Mucosa of descending colon (tissue), 3 donors: ENCODE measurements around the gene ARSG. TPM values are rescaled to one million over a fixed set of nuclear protein-coding genes. Genes with fewer than 3 reads are reported as not detected.
"Not testable (repeated sequence)": the region's sequence is repeated elsewhere in the genome, so short reads cannot be mapped to it uniquely, and the experiment has no call there.

Experiments used
- ATAC-seq: fragments of 200-7000 bp; cut with Tn5 transposase; one replicate; pipeline ENCODE4 v1.9.1; 2020; ENCODE audit warnings: mild to moderate bottlenecking, moderate library complexity
- DNase-seq, 3 donors: peaks; one replicate each; pipeline ENCODE4 v3.0.0-alpha.2; 2020
- H3K36me3 ChIP-seq: fragments of 200-600 bp; one replicate; pipeline ENCODE4 v1.8.0; 2021; ENCODE audit warnings: low read depth, mild to moderate bottlenecking
- H3K4me1 ChIP-seq: fragments of 200-600 bp; one replicate; pipeline ENCODE4 v1.8.0; 2021; ENCODE audit warnings: low read depth, mild to moderate bottlenecking
- H3K4me3 ChIP-seq: fragments of 200-600 bp; one replicate; pipeline ENCODE4 v1.8.0; 2021; ENCODE audit warnings: mild to moderate bottlenecking
- H3K9me3 ChIP-seq: fragments of 200-600 bp; one replicate; pipeline ENCODE4 v1.8.0; 2021; ENCODE audit warnings: mild to moderate bottlenecking
- intact Hi-C, 2 donors: fragments of 100-400 bp; cut with DNase I in 1 of 2; cut with micrococcal nuclease in 1 of 2; formaldehyde crosslinking; loops; one replicate each; pipeline versions ENCODE4 v1.11.0 to v1.11.1; 2022; cut with DNase I, micrococcal nuclease
- total RNA-seq, 3 donors: library from RNA; stranded (reverse); fragmentation: NEBNext Ultra II Directional in 2 of 3; extraction: Animal tissue kit (Norgen Biotek cat#: 25700) in 2 of 3; gene quantifications; one replicate each; pipeline versions ENCODE4 v1.2.1 to v1.2.4, GENCODE V29; 2021 to 2023
- TF ChIP-seq, protein P1 (sequence below): fragments of 200-600 bp; IDR thresholded peaks from one replicate; pipeline ENCODE4 v1.8.0; 2022; ENCODE audit warnings: antibody characterized with exemption, mild to moderate bottlenecking
- donor health status: DM: no; HTN: no; CAD: no; lungs with moderate emphysema.
- donor health status: DM: no; HTN: no; CAD: no.
- donor health status: DM: no; HTN: yes; CAD: no.

The ARSG gene
- total RNA-seq, 3 donors from 2014 or later, result 1.7 to 3.1 (median 2.1) TPM

GRCh38 chr17:68273722-68274121 lies 17.6 kb upstream of the ARSG start:
- ATAC-seq, result no peak
- intact Hi-C loops, result no loop called here
- H3K36me3 ChIP-seq, result no peaks in the 10 kb centered on the region
- no peaks in the 10 kb centered on the region for H3K9me3 ChIP-seq
- no peak for DNase-seq
- H3K4me3 ChIP-seq, result no peak overlapping the region
- TF ChIP-seq, protein P1, sequence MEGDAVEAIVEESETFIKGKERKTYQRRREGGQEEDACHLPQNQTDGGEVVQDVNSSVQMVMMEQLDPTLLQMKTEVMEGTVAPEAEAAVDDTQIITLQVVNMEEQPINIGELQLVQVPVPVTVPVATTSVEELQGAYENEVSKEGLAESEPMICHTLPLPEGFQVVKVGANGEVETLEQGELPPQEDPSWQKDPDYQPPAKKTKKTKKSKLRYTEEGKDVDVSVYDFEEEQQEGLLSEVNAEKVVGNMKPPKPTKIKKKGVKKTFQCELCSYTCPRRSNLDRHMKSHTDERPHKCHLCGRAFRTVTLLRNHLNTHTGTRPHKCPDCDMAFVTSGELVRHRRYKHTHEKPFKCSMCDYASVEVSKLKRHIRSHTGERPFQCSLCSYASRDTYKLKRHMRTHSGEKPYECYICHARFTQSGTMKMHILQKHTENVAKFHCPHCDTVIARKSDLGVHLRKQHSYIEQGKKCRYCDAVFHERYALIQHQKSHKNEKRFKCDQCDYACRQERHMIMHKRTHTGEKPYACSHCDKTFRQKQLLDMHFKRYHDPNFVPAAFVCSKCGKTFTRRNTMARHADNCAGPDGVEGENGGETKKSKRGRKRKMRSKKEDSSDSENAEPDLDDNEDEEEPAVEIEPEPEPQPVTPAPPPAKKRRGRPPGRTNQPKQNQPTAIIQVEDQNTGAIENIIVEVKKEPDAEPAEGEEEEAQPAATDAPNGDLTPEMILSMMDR, result no peak
- no peaks in the 10 kb centered on the region for H3K4me1 ChIP-seq

- H3K4me1 ChIP-seq, H3K36me3 ChIP-seq, DNase-seq, intact Hi-C loops, H3K9me3 ChIP-seq, ATAC-seq, H3K4me3 ChIP-seq: not testable (repeated sequence)
Measured at GRCh38 chr17:68276339-68276738, 15.0 kb upstream of the ARSG start.

GRCh38 chr17:68277807-68278206 lies 13.5 kb upstream of the ARSG start:
- TF ChIP-seq, protein P1, result no peak
- intact Hi-C loops, result no loop called here
- ATAC-seq (no peak), DNase-seq (no peak)
- Histone ChIP-seq H3K36me3 (no peaks in the 10 kb centered on the region), H3K4me1 (no peaks in the 10 kb centered on the region), H3K9me3 (no peaks in the 10 kb centered on the region), H3K4me3 (no peak overlapping the region)

GRCh38 chr17:68281965-68282364 lies 9.3 kb upstream of the ARSG start:
- H3K4me3 ChIP-seq, intact Hi-C loops, H3K4me1 ChIP-seq, DNase-seq, H3K9me3 ChIP-seq, ATAC-seq, H3K36me3 ChIP-seq: not testable (repeated sequence)

DNA sequence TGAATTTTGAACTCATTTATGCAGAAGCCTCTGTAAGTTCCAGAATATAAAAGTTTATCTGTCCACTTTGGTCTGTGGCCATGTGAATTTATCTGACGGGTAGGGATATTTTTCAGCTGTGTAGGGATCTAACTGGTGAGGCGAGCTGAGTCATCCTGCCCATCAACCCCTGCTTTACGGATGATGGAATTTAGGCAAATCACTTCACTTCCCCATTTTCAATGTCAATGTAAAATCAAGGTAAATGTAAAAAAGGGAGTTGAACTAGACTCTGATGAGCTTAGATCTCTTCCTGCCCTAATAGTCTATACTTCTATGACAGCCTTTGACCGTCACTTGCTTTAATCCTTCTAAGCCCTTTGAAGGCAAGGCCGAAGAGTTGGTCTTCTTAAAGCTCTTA lies 2.9 kb upstream of the ARSG start:
- intact Hi-C loops, result no loop called here
- ATAC-seq, result no peak
- TF ChIP-seq, protein P1, result no peak
- peaks cover 19% of the 10 kb centered on the region for H3K4me1 ChIP-seq
- H3K9me3 ChIP-seq, result no peaks in the 10 kb centered on the region
- no peak overlapping the region for H3K4me3 ChIP-seq
- no peak for DNase-seq
- no peaks in the 10 kb centered on the region for H3K36me3 ChIP-seq

GRCh38 chr17:68288804-68289203 lies 2.5 kb upstream of the ARSG start:
- DNase-seq (no peak), ATAC-seq (no peak)
- TF ChIP-seq, protein P1, result no peak
- intact Hi-C loops, result no loop called here
- Histone ChIP-seq H3K4me1 (peaks cover 19% of the 10 kb centered on the region), H3K36me3 (no peaks in the 10 kb centered on the region), H3K4me3 (no peak overlapping the region), H3K9me3 (no peaks in the 10 kb centered on the region)

DNA sequence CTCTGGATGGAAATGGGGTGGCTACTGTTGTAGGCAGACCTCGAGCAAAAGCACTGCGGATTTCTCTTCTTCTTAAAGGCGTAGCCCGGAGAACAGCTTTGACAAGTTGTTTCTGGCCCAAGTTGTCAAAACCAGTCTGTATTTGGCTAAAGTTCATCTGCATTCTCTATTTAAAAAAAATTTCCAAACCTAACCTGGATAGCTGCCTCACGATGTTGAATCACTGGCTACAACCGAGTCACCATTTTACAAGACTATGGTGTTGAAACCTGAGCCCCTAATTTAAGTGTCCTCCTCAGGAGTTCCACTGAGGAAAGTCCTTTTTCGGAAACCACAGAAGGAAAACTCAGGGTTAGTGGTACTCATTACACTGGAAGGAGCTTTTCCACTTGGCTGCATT lies 1.8 kb upstream of the ARSG start:
- ATAC-seq (no peak), DNase-seq (no peak)
- H3K4me1 ChIP-seq, result peaks cover 19% of the 10 kb centered on the region
- H3K4me3 ChIP-seq, result no peak overlapping the region
- intact Hi-C loops, result no loop called here
- H3K36me3 ChIP-seq, result no peaks in the 10 kb centered on the region
- no peaks in the 10 kb centered on the region for H3K9me3 ChIP-seq
- TF ChIP-seq, protein P1, result no peak
